ENCODE results near the gene ACTR3C.
"Not testable (repeated sequence)": the region's sequence is repeated elsewhere in the genome, so short reads cannot be mapped to it uniquely, and the experiment has no call there.

DNA sequence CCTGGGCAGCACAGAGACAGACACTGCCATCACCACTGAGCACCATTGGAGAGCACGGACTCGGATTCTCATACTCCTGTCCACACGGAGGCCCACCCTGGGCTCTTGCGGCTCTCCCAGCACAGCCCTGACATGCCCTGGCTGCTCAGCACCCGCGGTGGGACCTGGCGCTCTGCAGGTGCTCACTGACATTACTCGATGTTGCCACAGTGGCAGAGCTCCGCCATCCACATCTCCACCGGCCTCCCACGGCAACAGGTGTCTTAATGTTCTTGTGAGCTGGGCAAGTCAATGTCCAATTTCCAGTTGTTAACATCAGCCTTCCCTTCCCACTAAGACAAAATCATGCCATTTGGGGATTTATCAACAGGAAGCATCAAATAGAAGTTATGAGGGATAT lies 45.0 kb downstream of the ACTR3C start:
- TF ChIP-seq, protein P1, sequence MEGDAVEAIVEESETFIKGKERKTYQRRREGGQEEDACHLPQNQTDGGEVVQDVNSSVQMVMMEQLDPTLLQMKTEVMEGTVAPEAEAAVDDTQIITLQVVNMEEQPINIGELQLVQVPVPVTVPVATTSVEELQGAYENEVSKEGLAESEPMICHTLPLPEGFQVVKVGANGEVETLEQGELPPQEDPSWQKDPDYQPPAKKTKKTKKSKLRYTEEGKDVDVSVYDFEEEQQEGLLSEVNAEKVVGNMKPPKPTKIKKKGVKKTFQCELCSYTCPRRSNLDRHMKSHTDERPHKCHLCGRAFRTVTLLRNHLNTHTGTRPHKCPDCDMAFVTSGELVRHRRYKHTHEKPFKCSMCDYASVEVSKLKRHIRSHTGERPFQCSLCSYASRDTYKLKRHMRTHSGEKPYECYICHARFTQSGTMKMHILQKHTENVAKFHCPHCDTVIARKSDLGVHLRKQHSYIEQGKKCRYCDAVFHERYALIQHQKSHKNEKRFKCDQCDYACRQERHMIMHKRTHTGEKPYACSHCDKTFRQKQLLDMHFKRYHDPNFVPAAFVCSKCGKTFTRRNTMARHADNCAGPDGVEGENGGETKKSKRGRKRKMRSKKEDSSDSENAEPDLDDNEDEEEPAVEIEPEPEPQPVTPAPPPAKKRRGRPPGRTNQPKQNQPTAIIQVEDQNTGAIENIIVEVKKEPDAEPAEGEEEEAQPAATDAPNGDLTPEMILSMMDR (IDR thresholded peaks at IDR 0.05): not testable (repeated sequence)
- TF ChIP-seq EZH2phosphoT487 (IDR thresholded peaks at IDR 0.05): not testable (repeated sequence)
